B cell (primary cell): ENCODE results near the gene HIP1.
"Not testable (repeated sequence)": the region's sequence is repeated elsewhere in the genome, so short reads cannot be mapped to it uniquely, and the experiment has no call there.

ENCODE experiments used
- CTCF ChIP-seq: fragments of 200-600 bp; IDR thresholded peaks from one replicate; pipeline ENCODE4 v1.8.0; 2022; ENCODE audit warnings: antibody characterized with exemption, mild to moderate bottlenecking
- EZH2 ChIP-seq: IDR thresholded peaks from 2 replicates; pipeline ENCODE4 v1.6.1; 2012; ENCODE audit warnings: borderline replicate concordance, low read depth, mild to moderate bottlenecking, moderate library complexity, low read length; ENCODE audit not compliant: insufficient read depth, poor library complexity, severe bottlenecking

- TF ChIP-seq CTCF, EZH2: not testable (repeated sequence)
These were observed 35.2 kb upstream of the HIP1 start for GRCh38 chr7:75773958-75774357.
